H1 (cell line): ENCODE measurements around the gene GNB5.

Source experiments
- CREB1 ChIP-seq: IDR thresholded peaks from 2 replicates; pipeline ENCODE4 v1.6.1; 2012; ENCODE audit warnings: inconsistent platforms
- EGR1 ChIP-seq: IDR thresholded peaks from 2 replicates; pipeline ENCODE4 v1.6.1; 2011; ENCODE audit warnings: low read depth, low read length, borderline replicate concordance
- EP300 ChIP-seq, 2 experiments: IDR thresholded peaks; 1 replicate in 1 of 2; 2 replicates in 1 of 2; pipeline ENCODE4 v1.6.1; 2011 to 2012; ENCODE audit warnings: low read depth in 2 of 2, low read length in 2 of 2, mild to moderate bottlenecking in 2 of 2, borderline replicate concordance in 1 of 2, inconsistent platforms in 1 of 2, moderate library complexity in 1 of 2
- JUND ChIP-seq: IDR thresholded peaks from 2 replicates; pipeline ENCODE4 v1.6.1; 2011; ENCODE audit warnings: mild to moderate bottlenecking, improper control_type of control experiment, low read length
- KDM1A ChIP-seq: fragments of 200-600, 300-600 bp; sonication (generic); IDR thresholded peaks from 2 replicates; pipeline ENCODE4 v1.7.1; 2016; ENCODE audit warnings: mild to moderate bottlenecking, low read length, borderline replicate concordance
- RAD21 ChIP-seq, 2 experiments: IDR thresholded peaks in 1 of 2; conservative IDR thresholded peaks in 1 of 2; 2 replicates each; pipeline ENCODE4 v1.6.1; 2011; ENCODE audit warnings: low read depth in 2 of 2, low read length in 2 of 2, improper control_type of control experiment in 1 of 2, inconsistent platforms in 1 of 2, mild to moderate bottlenecking in 1 of 2, moderate library complexity in 1 of 2
- ZNF274 ChIP-seq: IDR thresholded peaks from 2 replicates; pipeline ENCODE4 v1.7.0; 2012; ENCODE audit warnings: low read length, borderline replicate concordance; ENCODE audit errors: extremely low read depth
- TF ChIP-seq, protein P1 (sequence below), 3 experiments: IDR thresholded peaks; 1 replicate in 2 of 3; 2 replicates in 1 of 3; pipeline versions ENCODE4 v1.5.1 to v1.6.1; 2011; ENCODE audit warnings: low read length in 3 of 3, mild to moderate bottlenecking in 3 of 3, inconsistent platforms in 2 of 3, low read depth in 1 of 3, moderate library complexity in 1 of 3; ENCODE audit not compliant: insufficient read depth in 1 of 3; ENCODE audit errors: control extremely low read depth in 1 of 3

DNA sequence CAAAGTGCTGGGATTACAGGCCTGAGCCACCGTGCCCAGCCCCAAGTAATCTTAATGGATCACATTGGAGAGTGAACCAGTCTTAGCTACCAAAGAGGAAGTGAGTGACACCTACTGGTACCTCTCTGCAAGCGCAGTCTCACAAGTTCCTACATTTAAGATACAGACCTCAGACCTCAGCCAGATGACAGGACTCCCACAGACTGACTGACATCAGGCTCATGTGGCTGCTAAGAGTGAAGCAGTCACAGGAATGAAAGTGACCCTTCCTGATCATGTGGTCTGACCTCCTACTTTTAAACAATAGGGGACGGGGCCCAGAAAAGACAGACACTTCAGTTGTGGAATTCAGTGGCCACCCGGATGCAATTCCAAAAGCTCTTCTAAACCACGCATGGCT is 36.3 kb upstream of the GNB5 start:
- TF ChIP-seq KDM1A: no peak
- no peak for TF ChIP-seq ZNF274
- no peak for TF ChIP-seq EGR1
- no peak for TF ChIP-seq JUND
- TF ChIP-seq RAD21 (IDR thresholded peaks at IDR 0.05 in 1 of 2, conservative IDR thresholded peaks at IDR 0.05 in 1 of 2; ENCODE audit: low read depth in 2 of 2, low read length in 2 of 2): peak; percentile 39 to 57; a peak in 3 of 4 replicates
- TF ChIP-seq, protein P1, sequence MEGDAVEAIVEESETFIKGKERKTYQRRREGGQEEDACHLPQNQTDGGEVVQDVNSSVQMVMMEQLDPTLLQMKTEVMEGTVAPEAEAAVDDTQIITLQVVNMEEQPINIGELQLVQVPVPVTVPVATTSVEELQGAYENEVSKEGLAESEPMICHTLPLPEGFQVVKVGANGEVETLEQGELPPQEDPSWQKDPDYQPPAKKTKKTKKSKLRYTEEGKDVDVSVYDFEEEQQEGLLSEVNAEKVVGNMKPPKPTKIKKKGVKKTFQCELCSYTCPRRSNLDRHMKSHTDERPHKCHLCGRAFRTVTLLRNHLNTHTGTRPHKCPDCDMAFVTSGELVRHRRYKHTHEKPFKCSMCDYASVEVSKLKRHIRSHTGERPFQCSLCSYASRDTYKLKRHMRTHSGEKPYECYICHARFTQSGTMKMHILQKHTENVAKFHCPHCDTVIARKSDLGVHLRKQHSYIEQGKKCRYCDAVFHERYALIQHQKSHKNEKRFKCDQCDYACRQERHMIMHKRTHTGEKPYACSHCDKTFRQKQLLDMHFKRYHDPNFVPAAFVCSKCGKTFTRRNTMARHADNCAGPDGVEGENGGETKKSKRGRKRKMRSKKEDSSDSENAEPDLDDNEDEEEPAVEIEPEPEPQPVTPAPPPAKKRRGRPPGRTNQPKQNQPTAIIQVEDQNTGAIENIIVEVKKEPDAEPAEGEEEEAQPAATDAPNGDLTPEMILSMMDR (IDR thresholded peaks at IDR 0.05; ENCODE audit: control extremely low read depth in 1 of 3, insufficient read depth in 1 of 3, low read depth in 1 of 3, low read length in 3 of 3): peak; percentile 20 to 82 (median 58)
- no peak for TF ChIP-seq EP300 (IDR thresholded peaks at IDR 0.05; ENCODE audit: borderline replicate concordance in 1 of 2, low read depth in 2 of 2, low read length in 2 of 2)
- TF ChIP-seq CREB1: no peak
